LNCaP clone FGC (cell line): ENCODE results near the gene HTR6.

Experiments used
- DNase-seq: peaks from one replicate; pipeline ENCODE4 v3.0.0-alpha.2; 2011; ENCODE audit warnings: low read depth
- H3K4me3 ChIP-seq: 2 replicates; pipeline ENCODE4 v1.5.1; 2011; ENCODE audit warnings: mild to moderate bottlenecking, low read depth, low read length, control low read depth
- TF ChIP-seq, protein P1 (sequence below): IDR thresholded peaks from 2 replicates; pipeline ENCODE4 v1.5.1; 2012; ENCODE audit warnings: mild to moderate bottlenecking; ENCODE audit not compliant: control insufficient read depth, insufficient read depth; ENCODE audit errors: extremely low read depth

The HTR6 gene

DNA sequence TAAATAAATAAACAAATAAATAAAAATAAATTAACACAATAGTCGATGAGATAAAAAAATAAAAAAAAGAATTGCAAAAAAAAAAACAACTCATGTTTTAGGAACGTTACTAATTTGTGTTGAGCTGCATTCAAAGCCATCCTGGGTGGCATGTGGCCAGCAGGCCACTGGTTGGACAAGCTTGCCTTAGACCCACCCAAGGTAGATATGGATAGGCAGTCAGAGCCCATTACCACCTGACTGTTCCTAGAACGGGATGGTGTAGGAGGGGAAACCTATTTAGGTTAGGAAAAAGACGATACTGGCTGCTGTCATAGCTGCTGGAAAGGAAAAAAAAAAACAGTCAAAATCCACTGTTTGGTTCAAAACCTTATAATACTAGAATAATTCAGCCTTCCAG is 40.8 kb downstream of the HTR6 start:
- H3K4me3 ChIP-seq, result no peak overlapping the region
- no peak for DNase-seq
- TF ChIP-seq, protein P1, sequence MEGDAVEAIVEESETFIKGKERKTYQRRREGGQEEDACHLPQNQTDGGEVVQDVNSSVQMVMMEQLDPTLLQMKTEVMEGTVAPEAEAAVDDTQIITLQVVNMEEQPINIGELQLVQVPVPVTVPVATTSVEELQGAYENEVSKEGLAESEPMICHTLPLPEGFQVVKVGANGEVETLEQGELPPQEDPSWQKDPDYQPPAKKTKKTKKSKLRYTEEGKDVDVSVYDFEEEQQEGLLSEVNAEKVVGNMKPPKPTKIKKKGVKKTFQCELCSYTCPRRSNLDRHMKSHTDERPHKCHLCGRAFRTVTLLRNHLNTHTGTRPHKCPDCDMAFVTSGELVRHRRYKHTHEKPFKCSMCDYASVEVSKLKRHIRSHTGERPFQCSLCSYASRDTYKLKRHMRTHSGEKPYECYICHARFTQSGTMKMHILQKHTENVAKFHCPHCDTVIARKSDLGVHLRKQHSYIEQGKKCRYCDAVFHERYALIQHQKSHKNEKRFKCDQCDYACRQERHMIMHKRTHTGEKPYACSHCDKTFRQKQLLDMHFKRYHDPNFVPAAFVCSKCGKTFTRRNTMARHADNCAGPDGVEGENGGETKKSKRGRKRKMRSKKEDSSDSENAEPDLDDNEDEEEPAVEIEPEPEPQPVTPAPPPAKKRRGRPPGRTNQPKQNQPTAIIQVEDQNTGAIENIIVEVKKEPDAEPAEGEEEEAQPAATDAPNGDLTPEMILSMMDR, result no peak

DNA sequence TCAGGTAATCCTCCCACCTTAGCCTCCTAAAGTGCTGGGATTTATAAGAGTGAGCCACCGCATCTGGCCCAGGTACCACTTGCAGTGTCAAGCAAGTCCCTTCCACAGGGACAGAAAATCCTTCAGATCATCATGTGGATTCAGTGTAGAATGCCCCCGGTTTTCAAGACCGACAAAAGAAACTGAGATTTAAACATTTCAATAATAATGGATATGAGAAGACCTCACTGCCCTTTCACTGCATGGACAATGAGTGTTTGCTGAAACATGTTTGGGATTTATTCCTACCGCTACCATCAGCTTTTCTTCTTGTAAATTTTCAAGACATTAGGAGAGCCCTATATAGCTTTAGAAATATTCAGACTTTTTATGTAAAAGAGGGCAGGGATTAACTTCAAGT is 41.5 kb downstream of the HTR6 start:
- no peak overlapping the region for H3K4me3 ChIP-seq
- no peak for DNase-seq
- TF ChIP-seq, protein P1, result no peak

DNA sequence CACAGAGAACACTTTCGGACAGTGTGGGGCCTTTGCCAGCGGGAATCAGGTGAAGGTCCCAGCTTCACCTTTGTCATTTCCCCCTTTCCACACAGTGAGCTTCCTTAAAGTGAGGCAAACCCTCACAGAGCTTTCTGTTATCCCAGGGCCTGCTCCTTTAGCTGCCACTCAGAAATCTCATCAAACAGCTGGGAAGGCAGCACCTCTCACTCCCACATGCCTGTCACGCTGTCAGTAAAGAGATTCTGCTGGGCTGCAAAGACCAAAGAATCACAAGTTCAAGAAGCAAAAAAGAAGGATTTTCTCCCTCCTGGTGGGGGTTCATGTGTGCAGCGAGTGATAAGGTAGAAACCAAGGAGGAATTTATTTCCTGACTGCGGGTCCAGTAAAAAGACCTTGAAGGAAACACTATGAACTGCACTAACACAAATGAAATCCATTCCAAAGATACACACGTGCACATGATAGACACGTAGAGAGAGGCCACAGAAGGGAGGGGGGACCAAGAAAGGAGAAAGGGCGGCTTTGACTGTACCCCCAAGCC is 44.0 kb downstream of the HTR6 start:
- H3K4me3 ChIP-seq, result no peak overlapping the region
- no peak for DNase-seq
- TF ChIP-seq, protein P1, result no peak

DNA sequence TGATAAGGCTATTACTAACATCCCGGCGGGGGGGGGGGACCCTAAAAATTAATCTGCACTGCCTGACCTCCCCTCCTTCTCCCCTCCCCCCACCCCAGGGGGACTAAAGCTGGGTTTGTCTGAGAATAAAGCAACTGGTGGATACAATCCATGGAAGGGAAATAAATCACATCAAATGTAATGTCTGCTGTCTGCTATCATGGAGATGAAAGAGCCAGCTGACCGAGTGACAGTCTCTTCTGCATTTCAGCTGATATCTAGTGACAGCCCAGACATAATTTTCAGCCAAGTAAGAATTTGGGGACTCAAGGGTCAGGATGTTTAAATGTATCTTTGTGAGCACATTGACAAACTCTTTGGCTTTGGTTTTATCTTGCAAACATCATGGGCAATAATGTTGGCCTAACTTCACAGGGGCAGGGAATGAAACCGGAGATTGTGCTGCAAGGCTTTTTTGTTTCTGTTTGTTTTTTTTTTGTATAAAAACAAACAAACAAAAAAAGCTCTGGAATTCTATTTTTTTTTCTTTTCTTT is 44.7 kb downstream of the HTR6 start:
- H3K4me3 ChIP-seq, result no peak overlapping the region
- DNase-seq, result no peak
- TF ChIP-seq, protein P1, result no peak

DNA sequence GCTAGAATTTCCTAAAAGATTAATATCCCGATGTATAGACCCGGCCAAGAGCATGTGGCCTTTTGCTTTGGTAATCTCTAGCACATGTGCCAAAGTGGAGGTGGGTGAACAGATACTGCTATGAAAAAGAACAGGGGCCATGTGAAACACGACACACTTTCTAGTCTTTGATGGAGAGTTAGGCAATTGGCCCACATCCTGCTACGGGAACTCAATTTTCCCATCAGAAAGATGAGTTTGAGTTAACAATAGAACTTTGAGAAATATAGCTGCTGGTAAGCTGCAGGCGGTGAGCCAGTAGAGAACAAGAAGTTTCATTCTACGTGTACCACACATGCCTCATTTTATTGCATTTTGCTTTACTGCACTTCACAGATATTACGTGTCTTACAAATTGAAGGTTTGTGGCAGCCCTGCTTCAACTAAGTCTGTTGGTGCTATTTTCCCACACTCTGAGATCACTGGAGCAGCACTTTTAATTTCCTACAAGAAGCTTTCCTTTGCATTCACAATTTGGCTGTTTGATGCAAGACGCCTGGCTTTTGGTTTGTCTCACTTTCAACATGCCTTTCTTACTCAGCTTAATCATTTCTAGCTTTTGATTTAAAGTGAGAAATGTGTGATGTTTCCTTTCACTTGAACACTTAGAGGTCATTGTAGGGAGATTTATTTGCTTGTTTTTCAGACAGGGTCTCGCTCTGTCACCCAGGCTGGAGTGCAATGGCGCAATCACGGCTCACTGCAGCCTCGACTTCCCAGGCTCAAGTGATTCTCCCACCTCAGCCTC is 46.3 kb downstream of the HTR6 start:
- TF ChIP-seq, protein P1, result no peak
- H3K4me3 ChIP-seq, result no peak overlapping the region
- DNase-seq, result no peak

DNA sequence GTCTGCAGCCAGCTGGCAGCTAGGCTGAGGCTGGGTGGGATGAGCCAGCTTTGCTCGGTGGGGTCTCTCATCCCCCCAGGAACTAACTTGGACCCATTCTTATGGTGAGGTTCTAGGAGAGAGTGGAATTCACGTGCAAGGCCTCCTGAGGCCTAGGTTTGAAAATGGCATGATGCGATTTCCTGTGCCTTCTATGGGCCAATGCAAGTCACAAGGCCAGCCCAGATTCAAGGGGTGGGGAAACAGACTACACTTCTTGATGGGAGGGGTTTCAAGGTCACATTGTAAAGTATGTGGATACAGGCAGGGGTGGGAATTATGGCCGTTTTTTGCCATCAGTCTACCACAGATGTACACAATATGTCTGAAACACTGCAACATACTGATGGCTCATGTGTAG is 48.3 kb downstream of the HTR6 start:
- no peak for DNase-seq
- TF ChIP-seq, protein P1, result no peak

More for the DNA sequence above, 48.3 kb downstream of the HTR6 start:
- no peak overlapping the region for H3K4me3 ChIP-seq
